ENCODE measurements around the gene TTC19. TPM values are rescaled to one million over a fixed set of nuclear protein-coding genes. Genes with fewer than 3 reads are reported as not detected.
A peak's percentile ranks its signal among the peaks of the same experiment; 100 is the strongest.

TTC19 gene
- total RNA-seq, 1 donor: 41.0 TPM

DNA sequence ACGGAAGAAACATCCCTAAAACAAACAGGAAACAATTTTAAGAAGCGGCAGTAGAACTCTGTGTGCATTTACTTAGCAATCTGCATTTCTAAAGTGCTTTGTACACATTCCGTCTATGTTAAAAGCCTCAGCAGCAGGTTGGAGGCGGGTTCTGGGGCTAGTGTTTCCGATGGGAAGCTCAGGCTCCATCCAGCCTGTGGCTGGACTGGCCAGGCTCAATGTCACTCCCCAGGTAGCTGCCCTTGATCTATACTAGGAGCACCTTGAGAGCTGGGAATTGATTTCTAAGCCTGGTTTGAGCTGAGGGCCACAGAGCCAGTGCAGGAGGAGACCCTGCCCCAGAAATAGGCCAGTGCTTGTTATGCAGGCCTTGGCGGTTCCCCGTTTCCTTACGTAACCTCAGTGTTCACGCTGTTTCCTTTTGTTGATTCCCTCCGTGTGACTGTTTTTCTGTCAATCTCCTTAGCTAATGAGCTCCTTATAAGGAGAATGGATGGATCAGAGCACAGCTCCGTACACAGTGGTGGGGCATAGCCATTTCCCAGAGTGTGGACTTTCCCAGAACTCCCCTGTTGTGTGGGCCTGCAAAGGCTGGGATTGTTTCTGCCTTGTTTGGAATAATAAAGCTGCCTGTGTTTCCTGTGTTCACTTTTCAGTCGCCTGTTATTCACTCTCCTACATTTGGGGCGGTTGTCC, 33.3 kb upstream of the TTC19 start:
- TF ChIP-seq, protein P1, sequence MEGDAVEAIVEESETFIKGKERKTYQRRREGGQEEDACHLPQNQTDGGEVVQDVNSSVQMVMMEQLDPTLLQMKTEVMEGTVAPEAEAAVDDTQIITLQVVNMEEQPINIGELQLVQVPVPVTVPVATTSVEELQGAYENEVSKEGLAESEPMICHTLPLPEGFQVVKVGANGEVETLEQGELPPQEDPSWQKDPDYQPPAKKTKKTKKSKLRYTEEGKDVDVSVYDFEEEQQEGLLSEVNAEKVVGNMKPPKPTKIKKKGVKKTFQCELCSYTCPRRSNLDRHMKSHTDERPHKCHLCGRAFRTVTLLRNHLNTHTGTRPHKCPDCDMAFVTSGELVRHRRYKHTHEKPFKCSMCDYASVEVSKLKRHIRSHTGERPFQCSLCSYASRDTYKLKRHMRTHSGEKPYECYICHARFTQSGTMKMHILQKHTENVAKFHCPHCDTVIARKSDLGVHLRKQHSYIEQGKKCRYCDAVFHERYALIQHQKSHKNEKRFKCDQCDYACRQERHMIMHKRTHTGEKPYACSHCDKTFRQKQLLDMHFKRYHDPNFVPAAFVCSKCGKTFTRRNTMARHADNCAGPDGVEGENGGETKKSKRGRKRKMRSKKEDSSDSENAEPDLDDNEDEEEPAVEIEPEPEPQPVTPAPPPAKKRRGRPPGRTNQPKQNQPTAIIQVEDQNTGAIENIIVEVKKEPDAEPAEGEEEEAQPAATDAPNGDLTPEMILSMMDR (IDR thresholded peaks at IDR 0.05; ENCODE audit: insufficient read depth, low read depth, low read length): no peak
- peak; percentile 54 for DNase-seq (ENCODE audit: low read depth)
- H3K4me3 ChIP-seq (ENCODE audit: low read depth, low read length): no peak overlapping the region

DNA sequence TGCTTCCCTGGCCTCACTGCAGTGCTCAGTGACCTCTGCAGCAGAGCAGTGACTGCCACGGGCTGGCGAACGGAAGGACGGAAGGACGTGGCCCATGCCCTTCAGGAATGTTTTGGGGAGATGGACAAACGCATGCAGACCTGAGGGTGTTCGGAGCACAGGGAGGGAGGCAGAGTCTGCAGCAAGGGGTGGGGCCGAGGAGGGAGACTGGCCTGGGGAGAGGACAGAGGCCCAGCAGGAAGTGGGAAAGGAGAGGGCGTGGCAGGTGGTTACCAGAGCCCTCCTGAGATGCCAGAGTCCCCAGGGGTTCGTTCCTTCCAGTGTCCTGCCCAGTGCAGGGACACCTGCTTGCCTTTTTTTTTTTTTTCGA, 32.8 kb upstream of the TTC19 start:
- no peak overlapping the region for H3K4me3 ChIP-seq (ENCODE audit: low read depth, low read length)
- TF ChIP-seq, protein P1 (IDR thresholded peaks at IDR 0.05; ENCODE audit: insufficient read depth, low read depth, low read length): no peak
- no peak for DNase-seq (ENCODE audit: low read depth)

DNA sequence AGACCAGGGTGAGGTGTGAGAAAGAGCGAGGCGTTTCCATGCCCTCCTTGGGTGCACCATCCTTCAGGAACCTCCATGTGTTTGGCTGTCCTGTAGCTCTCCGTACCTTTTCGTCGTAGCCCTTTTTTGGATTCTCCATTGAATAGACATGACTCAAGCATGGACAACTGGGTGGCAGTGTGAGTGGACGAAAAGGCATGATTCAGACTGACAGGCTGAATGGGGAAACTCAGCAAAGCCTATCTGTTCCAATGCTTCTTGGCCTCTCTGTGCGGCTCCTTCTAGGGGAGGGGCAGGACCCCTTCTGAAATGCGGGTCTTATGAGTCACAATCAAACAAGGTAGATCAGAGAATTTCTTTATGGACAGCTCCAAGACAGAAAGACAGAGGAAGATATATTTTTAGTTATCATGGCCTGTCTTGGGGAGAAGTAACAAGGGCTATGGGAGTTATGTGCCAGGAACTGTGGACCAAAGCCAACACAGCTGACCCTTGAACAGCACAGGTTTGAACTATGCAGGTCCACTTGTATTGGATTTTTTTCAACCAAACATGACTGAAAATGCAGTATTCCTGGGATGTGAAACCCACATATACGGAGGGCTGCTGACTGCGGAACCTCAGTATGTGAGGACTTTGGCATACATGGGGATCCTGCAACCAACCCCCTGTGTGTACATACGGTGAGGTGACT, 31.8 kb upstream of the TTC19 start:
- no peak overlapping the region for H3K4me3 ChIP-seq (ENCODE audit: low read depth, low read length)
- no peak for DNase-seq (ENCODE audit: low read depth)
- TF ChIP-seq, protein P1 (IDR thresholded peaks at IDR 0.05; ENCODE audit: insufficient read depth, low read depth, low read length): no peak

DNA sequence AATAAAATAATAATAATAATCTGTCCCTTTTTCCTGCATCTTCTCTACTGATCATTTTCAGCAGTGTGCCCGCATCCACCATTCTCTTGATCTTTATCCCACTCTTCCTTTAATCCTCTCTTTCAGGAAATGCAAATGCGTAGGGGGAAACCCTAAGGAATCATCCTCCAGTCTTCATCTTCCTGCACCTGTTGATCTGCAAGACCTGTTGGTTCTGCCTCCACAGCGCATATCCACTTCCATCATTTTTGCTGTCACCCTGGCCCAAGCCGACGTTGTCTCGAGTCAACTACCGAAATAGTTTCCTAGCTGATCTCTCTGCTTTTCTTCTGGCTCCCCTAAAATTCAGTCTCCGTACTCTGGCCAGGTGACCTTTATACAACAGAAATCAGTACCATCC, 30.2 kb upstream of the TTC19 start:
- H3K4me3 ChIP-seq (ENCODE audit: low read depth, low read length): no peak overlapping the region
- TF ChIP-seq, protein P1 (IDR thresholded peaks at IDR 0.05; ENCODE audit: insufficient read depth, low read depth, low read length): no peak
- DNase-seq (ENCODE audit: low read depth): no peak

DNA sequence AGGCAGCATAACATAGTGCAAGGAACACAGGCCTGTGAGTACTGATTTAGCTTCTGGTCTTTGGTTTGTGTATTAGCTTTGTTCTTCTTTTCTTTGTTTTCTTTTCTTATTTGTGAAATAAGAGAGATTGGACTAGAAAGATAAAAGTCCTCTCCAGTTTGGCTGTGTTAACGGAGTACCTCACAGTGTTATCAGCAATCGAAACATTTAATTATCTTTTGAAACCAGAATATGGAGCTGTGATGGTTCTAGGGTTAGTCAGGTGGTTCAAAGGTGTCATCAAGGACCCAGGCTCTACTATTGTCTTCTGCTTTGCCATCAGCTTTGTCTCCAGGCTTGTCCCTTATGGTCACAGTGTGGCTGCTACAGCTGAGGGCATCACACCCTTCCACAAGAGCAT, 29.1 kb upstream of the TTC19 start:
- no peak for DNase-seq (ENCODE audit: low read depth)
- TF ChIP-seq, protein P1 (IDR thresholded peaks at IDR 0.05; ENCODE audit: insufficient read depth, low read depth, low read length): no peak
- no peak overlapping the region for H3K4me3 ChIP-seq (ENCODE audit: low read depth, low read length)

DNA sequence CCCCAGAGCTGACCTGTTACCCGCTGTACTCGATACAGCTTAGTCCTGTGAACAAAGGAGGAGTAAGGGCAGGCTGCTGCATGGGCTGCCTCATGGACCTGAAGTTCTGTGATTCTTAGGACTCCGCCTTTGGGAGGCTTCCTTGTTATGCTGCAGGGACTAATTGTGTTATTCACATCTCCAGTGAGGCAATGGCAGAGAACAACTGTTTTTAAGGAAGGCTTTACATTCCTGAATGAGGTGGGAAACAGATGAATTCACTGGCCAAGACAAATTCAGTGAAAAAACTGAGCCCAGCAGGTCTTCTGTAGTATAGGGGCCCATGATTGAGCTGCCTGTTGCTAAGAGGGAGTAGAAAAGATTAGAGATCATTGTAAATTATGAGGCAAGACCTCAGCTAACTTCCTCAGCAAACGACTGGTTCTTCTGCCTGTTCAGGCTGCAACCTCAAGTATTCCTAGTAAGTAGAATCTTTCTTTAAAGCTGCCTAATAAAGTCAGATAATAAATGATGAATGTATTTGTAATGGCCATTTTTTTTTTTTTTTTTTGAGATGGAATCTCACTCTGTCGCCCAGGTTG, 28.4 kb upstream of the TTC19 start:
- peak; percentile 40 for DNase-seq (ENCODE audit: low read depth)
- TF ChIP-seq, protein P1 (IDR thresholded peaks at IDR 0.05; ENCODE audit: insufficient read depth, low read depth, low read length): no peak

More for the DNA sequence above, 28.4 kb upstream of the TTC19 start:
- no peak overlapping the region for H3K4me3 ChIP-seq (ENCODE audit: low read depth, low read length)
